ENCODE data around the gene KRTAP9-9.
"Not testable (repeated sequence)": the region's sequence is repeated elsewhere in the genome, so short reads cannot be mapped to it uniquely, and the experiment has no call there.

Gene KRTAP9-9

GRCh38 chr17:41255381-41256290, at the start of gene KRTAP9-9:
Gene KRTAP9-9, plus strand, starts transcription at chr17:41255384.
- not testable (repeated sequence) for H2AFZ ChIP-seq (ENCODE audit: low read length); H3K36me3 ChIP-seq (replicated peaks; ENCODE audit: insufficient read depth, low read length); H3K27ac ChIP-seq (ENCODE audit: low read length); H3K27me3 ChIP-seq (replicated peaks; ENCODE audit: insufficient read depth, low read length); H3K9me3 ChIP-seq (replicated peaks; ENCODE audit: insufficient read depth, low read length); H3K9me2 ChIP-seq (replicated peaks; ENCODE audit: insufficient read depth, low read length); DNase-seq; H3K4me1 ChIP-seq (ENCODE audit: low read length); H3K4me3 ChIP-seq (ENCODE audit: low read length); H4K20me1 ChIP-seq (ENCODE audit: insufficient read depth, low read length); H3K9ac ChIP-seq (ENCODE audit: low read length); H3K4me2 ChIP-seq (ENCODE audit: low read depth, low read length); H3K79me2 ChIP-seq (ENCODE audit: low read length); H3F3A ChIP-seq (ENCODE audit: insufficient read depth, low read length)

GRCh38 chr17:41211845-41212466, 43.2 kb upstream of the KRTAP9-9 start:
- Histone ChIP-seq H3K27me3 (replicated peaks; ENCODE audit: insufficient read depth, low read length) (no peaks in the 10 kb centered on the region; the same call in 1 of the 2 replicates), H3K4me3 (ENCODE audit: low read length) (no peak overlapping the region), H3K9ac (ENCODE audit: low read length) (no peak overlapping the region), H3K27ac (ENCODE audit: low read length) (peak overlapping the region; percentile 30; the same call in 1 of the 2 replicates), H3F3A (ENCODE audit: insufficient read depth, low read length) (peaks cover 11% of the 10 kb centered on the region; the same call in 1 of the 2 replicates), H3K79me2 (ENCODE audit: low read length) (no peaks in the 10 kb centered on the region), H3K9me2 (replicated peaks; ENCODE audit: insufficient read depth, low read length) (no peaks in the 10 kb centered on the region), H3K4me2 (ENCODE audit: low read depth, low read length) (peak overlapping the region; percentile 22; the same call in 1 of the 2 replicates), H4K20me1 (ENCODE audit: insufficient read depth, low read length) (no peaks in the 10 kb centered on the region), H3K36me3 (replicated peaks; ENCODE audit: insufficient read depth, low read length) (no peaks in the 10 kb centered on the region), H3K9me3 (replicated peaks; ENCODE audit: insufficient read depth, low read length) (no peaks in the 10 kb centered on the region), H3K4me1 (ENCODE audit: low read length) (peaks cover 20% of the 10 kb centered on the region), H2AFZ (ENCODE audit: low read length) (no peak overlapping the region)
- DNase-seq = peak; percentile 87
- TF ChIP-seq EZH2 (optimal IDR thresholded peaks at IDR 0.05; ENCODE audit: low read depth, low read length) = no peak
- TF ChIP-seq CTCF (IDR thresholded peaks at IDR 0.05; ENCODE audit: low read length) = no peak
- no peak for TF ChIP-seq EZH2phosphoT487 (IDR thresholded peaks at IDR 0.05; ENCODE audit: low read length)

GRCh38 chr17:41212524-41213169, 42.5 kb upstream of the KRTAP9-9 start:
- H3K4me3 ChIP-seq (ENCODE audit: low read length) = no peak overlapping the region
- peak overlapping the region; percentile 30; the same call in 1 of the 2 replicates for H3K27ac ChIP-seq (ENCODE audit: low read length)
- H3F3A ChIP-seq (ENCODE audit: insufficient read depth, low read length) = peaks cover 11% of the 10 kb centered on the region; the same call in 1 of the 2 replicates
- peaks cover 20% of the 10 kb centered on the region for H3K4me1 ChIP-seq (ENCODE audit: low read length)
- H4K20me1 ChIP-seq (ENCODE audit: insufficient read depth, low read length) = no peaks in the 10 kb centered on the region
- no peaks in the 10 kb centered on the region for H3K9me3 ChIP-seq (replicated peaks; ENCODE audit: insufficient read depth, low read length)
- no peaks in the 10 kb centered on the region for H3K9me2 ChIP-seq (replicated peaks; ENCODE audit: insufficient read depth, low read length)
- H3K4me2 ChIP-seq (ENCODE audit: low read depth, low read length) = peak overlapping the region; percentile 22; the same call in 1 of the 2 replicates
- H3K27me3 ChIP-seq (replicated peaks; ENCODE audit: insufficient read depth, low read length) = no peaks in the 10 kb centered on the region; the same call in 1 of the 2 replicates
- H3K9ac ChIP-seq (ENCODE audit: low read length) = no peak overlapping the region
- peak; percentile 37 for DNase-seq
- H3K79me2 ChIP-seq (ENCODE audit: low read length) = no peaks in the 10 kb centered on the region
- no peak overlapping the region for H2AFZ ChIP-seq (ENCODE audit: low read length)
- H3K36me3 ChIP-seq (replicated peaks; ENCODE audit: insufficient read depth, low read length) = no peaks in the 10 kb centered on the region
- TF ChIP-seq CTCF (IDR thresholded peaks at IDR 0.05; ENCODE audit: low read length) = no peak
- no peak for TF ChIP-seq EZH2 (optimal IDR thresholded peaks at IDR 0.05; ENCODE audit: low read depth, low read length)
- TF ChIP-seq EZH2phosphoT487 (IDR thresholded peaks at IDR 0.05; ENCODE audit: low read length) = no peak
